ENCODE measurements around the gene TP53RK. TPM values are rescaled to one million over a fixed set of nuclear protein-coding genes. Genes with fewer than 3 reads are reported as not detected.
A peak's percentile ranks its signal among the peaks of the same experiment; 100 is the strongest.

Gene TP53RK
- total and polyA plus RNA-seq, 2 of the 13 experiments (the other 11 are each of a cell fraction or from before 2014, with no cell fraction given) = 12.9 to 25.5 TPM

DNA sequence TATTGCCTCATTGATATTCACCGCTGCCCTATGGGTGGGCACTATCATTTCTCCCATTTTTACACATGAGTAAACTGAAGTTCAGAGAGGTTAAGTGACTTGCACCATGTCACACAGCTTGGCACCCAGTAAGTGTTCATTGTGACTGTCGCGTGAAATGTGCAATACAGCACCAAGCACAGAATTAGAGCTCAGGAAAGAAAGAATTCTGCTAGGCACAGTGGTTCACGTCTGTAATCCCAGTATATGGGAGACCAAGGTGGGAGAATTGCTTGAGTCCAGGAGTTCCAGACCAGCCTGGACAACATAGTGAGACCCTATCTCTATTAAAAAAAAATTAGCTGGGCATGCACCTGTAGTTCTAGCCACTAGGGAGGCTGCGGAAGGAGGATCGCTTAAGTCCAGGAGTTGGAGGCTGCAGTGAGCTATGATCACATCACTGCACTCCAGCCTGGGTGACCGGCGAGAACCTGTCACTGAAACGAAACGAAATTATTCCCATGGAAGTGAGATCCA, 38.6 kb downstream of the TP53RK start (continued):
- no peak for TF ChIP-seq KDM6A (CRISPR knock-in tag; IDR thresholded peaks at IDR 0.05; ENCODE audit: low read depth)
- TF ChIP-seq, protein P1, sequence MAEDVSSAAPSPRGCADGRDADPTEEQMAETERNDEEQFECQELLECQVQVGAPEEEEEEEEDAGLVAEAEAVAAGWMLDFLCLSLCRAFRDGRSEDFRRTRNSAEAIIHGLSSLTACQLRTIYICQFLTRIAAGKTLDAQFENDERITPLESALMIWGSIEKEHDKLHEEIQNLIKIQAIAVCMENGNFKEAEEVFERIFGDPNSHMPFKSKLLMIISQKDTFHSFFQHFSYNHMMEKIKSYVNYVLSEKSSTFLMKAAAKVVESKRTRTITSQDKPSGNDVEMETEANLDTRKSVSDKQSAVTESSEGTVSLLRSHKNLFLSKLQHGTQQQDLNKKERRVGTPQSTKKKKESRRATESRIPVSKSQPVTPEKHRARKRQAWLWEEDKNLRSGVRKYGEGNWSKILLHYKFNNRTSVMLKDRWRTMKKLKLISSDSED (CRISPR knock-in tag; IDR thresholded peaks at IDR 0.05) = no peak
- TF ChIP-seq ZNF264 (CRISPR knock-in tag; IDR thresholded peaks at IDR 0.05) = 0 out of 2 replicates have a peak, but pooled peaks have one; percentile 1
- 0 out of 2 replicates have a peak, but pooled peaks have one; percentile 2 for TF ChIP-seq ZBTB42 (CRISPR knock-in tag; IDR thresholded peaks at IDR 0.05)
- no peak for TF ChIP-seq ZNF143 (CRISPR knock-in tag; IDR thresholded peaks at IDR 0.05)
- TF ChIP-seq KDM5A (IDR thresholded peaks at IDR 0.05; ENCODE audit: borderline replicate concordance, low read length) = peak; percentile 42; the same call in 1 of the 2 replicates
- TF ChIP-seq ARNT2 (CRISPR knock-in tag; IDR thresholded peaks at IDR 0.05; ENCODE audit: low read depth) = no peak
- TF ChIP-seq SCMH1 (CRISPR knock-in tag; IDR thresholded peaks at IDR 0.05; ENCODE audit: borderline replicate concordance) = no peak
- peak; percentile 72; the same call in 1 of the 2 replicates for TF ChIP-seq ZFP36L1 (CRISPR knock-in tag; IDR thresholded peaks at IDR 0.05)
- TF ChIP-seq NCOA1 (CRISPR knock-in tag; IDR thresholded peaks at IDR 0.05) = no peak
- peak; percentile 17 for TF ChIP-seq PRPF4 (IDR thresholded peaks at IDR 0.05; ENCODE audit: low read depth, low read length, poor library complexity, severe bottlenecking)
- no peak for TF ChIP-seq HMG20A (CRISPR knock-in tag; IDR thresholded peaks at IDR 0.05; ENCODE audit: borderline replicate concordance)
- TF ChIP-seq RBM22 (optimal IDR thresholded peaks at IDR 0.05; ENCODE audit: low read length) = no peak
- TF ChIP-seq MTA1 (CRISPR knock-in tag; IDR thresholded peaks at IDR 0.05; ENCODE audit: borderline replicate concordance) = no peak
- peak; percentile 82 for TF ChIP-seq ADNP (CRISPR knock-in tag; IDR thresholded peaks at IDR 0.05)
- TF ChIP-seq, protein P2, sequence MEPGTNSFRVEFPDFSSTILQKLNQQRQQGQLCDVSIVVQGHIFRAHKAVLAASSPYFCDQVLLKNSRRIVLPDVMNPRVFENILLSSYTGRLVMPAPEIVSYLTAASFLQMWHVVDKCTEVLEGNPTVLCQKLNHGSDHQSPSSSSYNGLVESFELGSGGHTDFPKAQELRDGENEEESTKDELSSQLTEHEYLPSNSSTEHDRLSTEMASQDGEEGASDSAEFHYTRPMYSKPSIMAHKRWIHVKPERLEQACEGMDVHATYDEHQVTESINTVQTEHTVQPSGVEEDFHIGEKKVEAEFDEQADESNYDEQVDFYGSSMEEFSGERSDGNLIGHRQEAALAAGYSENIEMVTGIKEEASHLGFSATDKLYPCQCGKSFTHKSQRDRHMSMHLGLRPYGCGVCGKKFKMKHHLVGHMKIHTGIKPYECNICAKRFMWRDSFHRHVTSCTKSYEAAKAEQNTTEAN (CRISPR knock-in tag; conservative IDR thresholded peaks at IDR 0.05) = no peak
- TF ChIP-seq ZNF354B (CRISPR knock-in tag; IDR thresholded peaks at IDR 0.05) = no peak
- TF ChIP-seq ZNF775 (CRISPR knock-in tag; IDR thresholded peaks at IDR 0.05; ENCODE audit: borderline replicate concordance) = no peak
- no peak for TF ChIP-seq FOXK1 (CRISPR knock-in tag; IDR thresholded peaks at IDR 0.05; ENCODE audit: borderline replicate concordance, low read depth)
- no peak; the same call in 1 of the 2 replicates for TF ChIP-seq ZNF546 (CRISPR knock-in tag; conservative IDR thresholded peaks at IDR 0.05)
- no peak; the same call in 1 of the 2 replicates for TF ChIP-seq MTF2 (CRISPR knock-in tag; IDR thresholded peaks at IDR 0.05; ENCODE audit: borderline replicate concordance)
- no peak for TF ChIP-seq ZNF652 (CRISPR knock-in tag; IDR thresholded peaks at IDR 0.05; ENCODE audit: borderline replicate concordance, low read depth)
- TF ChIP-seq TGIF2 (CRISPR knock-in tag; IDR thresholded peaks at IDR 0.05) = peak; percentile 74; the same call in 1 of the 2 replicates
- no peak for TF ChIP-seq SP1 (IDR thresholded peaks at IDR 0.05)
- no peak for TF ChIP-seq SP1 (CRISPR knock-in tag; IDR thresholded peaks at IDR 0.05)
- no peak for TF ChIP-seq IKZF4 (CRISPR knock-in tag; IDR thresholded peaks at IDR 0.05; ENCODE audit: borderline replicate concordance, low read depth, not compliant biosample characterization)
- no peak for TF ChIP-seq MAF1 (CRISPR knock-in tag; IDR thresholded peaks at IDR 0.05; ENCODE audit: borderline replicate concordance)
- no peak for TF ChIP-seq ZKSCAN1 (IDR thresholded peaks at IDR 0.05; ENCODE audit: low read length)
- TF ChIP-seq ZNF710 (CRISPR knock-in tag; IDR thresholded peaks at IDR 0.05; ENCODE audit: borderline replicate concordance) = peak; percentile 12

All from HepG2 (cell line).